Cerebellar cortex (tissue), 1 donor: ENCODE results near the gene OVOL1.

Experiments
- DNase-seq: peaks from one replicate; pipeline ENCODE4 v3.0.0-alpha.2; 2015; ENCODE audit warnings: low spot score

Gene OVOL1

GRCh38 chr11:65791719-65792213 lies 4.9 kb downstream of the OVOL1 start:
- no peak for DNase-seq

GRCh38 chr11:65792456-65792855 lies 5.6 kb downstream of the OVOL1 start:
- DNase-seq, result no peak

- DNase-seq, result no peak
Observed at GRCh38 chr11:65793144-65793581, 6.3 kb downstream of the OVOL1 start.

- DNase-seq, result no peak
Observed at GRCh38 chr11:65793625-65794400, 7.0 kb downstream of the OVOL1 start.

GRCh38 chr11:65794570-65795510 lies 8.0 kb downstream of the OVOL1 start:
- DNase-seq, result no peak

- DNase-seq, result no peak
Observed at GRCh38 chr11:65796726-65797601, 10.1 kb downstream of the OVOL1 start.

- DNase-seq, result no peak
Observed at GRCh38 chr11:65797711-65798110, 10.8 kb downstream of the OVOL1 start.

- no peak for DNase-seq
Observed at GRCh38 chr11:65798882-65799281, 12.0 kb downstream of the OVOL1 start.

GRCh38 chr11:65801153-65801987 lies 14.5 kb downstream of the OVOL1 start:
- no peak for DNase-seq

GRCh38 chr11:65802841-65803240 lies 16.0 kb downstream of the OVOL1 start:
- no peak for DNase-seq

GRCh38 chr11:65803797-65804492 lies 17.1 kb downstream of the OVOL1 start:
- no peak for DNase-seq

- no peak for DNase-seq
Observed at GRCh38 chr11:65806979-65807378, 20.1 kb downstream of the OVOL1 start.

- DNase-seq, result no peak
Observed at GRCh38 chr11:65808744-65809341, 22.0 kb downstream of the OVOL1 start.

- DNase-seq, result no peak
Observed at GRCh38 chr11:65809496-65809895, 22.6 kb downstream of the OVOL1 start.

GRCh38 chr11:65810046-65810868 lies 23.4 kb downstream of the OVOL1 start:
- DNase-seq, result peak; percentile 56

GRCh38 chr11:65811764-65812475 lies 25.1 kb downstream of the OVOL1 start:
- no peak for DNase-seq

- no peak for DNase-seq
Observed at GRCh38 chr11:65814131-65814985, 27.5 kb downstream of the OVOL1 start.
